Testis (tissue), 2 donors: ENCODE data around the gene ZNF786.

Source experiments
- POLR2A ChIP-seq: fragments of 450-650 bp; IDR thresholded peaks from one replicate; pipeline ENCODE4 v1.6.1; 2017; ENCODE audit warnings: antibody characterized with exemption, mild to moderate bottlenecking, moderate library complexity
- TF ChIP-seq, protein P1 (sequence below), 3 experiments: fragments of 450-650 bp in 2 of 3; fragments of 200-600 bp in 1 of 3; sonication (generic) in 1 of 3; IDR thresholded peaks; one replicate each; pipeline ENCODE4 v1.5.1; 2016 to 2019; ENCODE audit warnings: antibody characterized with exemption in 3 of 3, mild to moderate bottlenecking in 2 of 3, moderate library complexity in 1 of 3

DNA sequence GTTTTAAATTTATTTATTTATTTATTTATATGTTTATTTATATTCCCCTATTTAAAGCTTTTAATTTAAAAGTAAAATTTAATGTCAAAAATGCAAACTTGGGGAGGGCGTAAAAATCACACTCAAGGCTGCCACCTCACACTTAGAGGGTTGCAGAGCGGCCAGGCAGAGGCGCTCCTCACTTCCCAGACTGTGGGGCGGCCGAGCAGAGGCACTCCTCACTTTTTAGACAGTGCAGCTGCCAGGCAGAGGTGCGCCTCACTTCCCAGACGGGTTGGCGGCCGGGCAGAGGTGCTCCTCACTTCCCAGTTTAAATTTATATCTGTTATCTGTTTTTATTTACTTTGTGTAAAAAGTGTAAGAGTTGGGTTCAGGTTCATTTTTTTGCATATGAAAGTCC lies 45.6 kb upstream of the ZNF786 start:
- TF ChIP-seq, protein P1, sequence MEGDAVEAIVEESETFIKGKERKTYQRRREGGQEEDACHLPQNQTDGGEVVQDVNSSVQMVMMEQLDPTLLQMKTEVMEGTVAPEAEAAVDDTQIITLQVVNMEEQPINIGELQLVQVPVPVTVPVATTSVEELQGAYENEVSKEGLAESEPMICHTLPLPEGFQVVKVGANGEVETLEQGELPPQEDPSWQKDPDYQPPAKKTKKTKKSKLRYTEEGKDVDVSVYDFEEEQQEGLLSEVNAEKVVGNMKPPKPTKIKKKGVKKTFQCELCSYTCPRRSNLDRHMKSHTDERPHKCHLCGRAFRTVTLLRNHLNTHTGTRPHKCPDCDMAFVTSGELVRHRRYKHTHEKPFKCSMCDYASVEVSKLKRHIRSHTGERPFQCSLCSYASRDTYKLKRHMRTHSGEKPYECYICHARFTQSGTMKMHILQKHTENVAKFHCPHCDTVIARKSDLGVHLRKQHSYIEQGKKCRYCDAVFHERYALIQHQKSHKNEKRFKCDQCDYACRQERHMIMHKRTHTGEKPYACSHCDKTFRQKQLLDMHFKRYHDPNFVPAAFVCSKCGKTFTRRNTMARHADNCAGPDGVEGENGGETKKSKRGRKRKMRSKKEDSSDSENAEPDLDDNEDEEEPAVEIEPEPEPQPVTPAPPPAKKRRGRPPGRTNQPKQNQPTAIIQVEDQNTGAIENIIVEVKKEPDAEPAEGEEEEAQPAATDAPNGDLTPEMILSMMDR (IDR thresholded peaks at IDR 0.05): no peak
- no peak for TF ChIP-seq POLR2A
